Stimulated activated CD4-positive, alpha-beta T cell treated with anti-CD3 and anti-CD28 coated beads, Interleukin-1b, Interleukin-23, amount 100 ng/mL, for 1 hour (primary cell): Measurements from ENCODE around the gene RIPK3.
"Not testable (repeated sequence)": the region's sequence is repeated elsewhere in the genome, so short reads cannot be mapped to it uniquely, and the experiment has no call there.

Source experiments
- DNase-seq, 2 donors: peaks; one replicate each; pipeline ENCODE4 v3.0.0-alpha.2; 2020; ENCODE audit warnings: low read depth in 2 of 2

Gene RIPK3

GRCh38 chr14:24369463-24369862 is 29.7 kb upstream of the RIPK3 start:
- DNase-seq = no peak

- no peak for DNase-seq
Observed at GRCh38 chr14:24368562-24369252, 28.9 kb upstream of the RIPK3 start.

GRCh38 chr14:24368212-24368561 is 28.4 kb upstream of the RIPK3 start:
- DNase-seq = no peak

- DNase-seq = no peak
Observed at GRCh38 chr14:24367514-24368211, 27.9 kb upstream of the RIPK3 start, which contains the start of gene NFATC4. NFATC4 (plus strand) TSS chr14:24368184; CDS start chr14:24368341, 157 bp downstream.

- DNase-seq = no peak
Observed at GRCh38 chr14:24366721-24367513, 27.1 kb upstream of the RIPK3 start.

- DNase-seq = no peak
Observed at GRCh38 chr14:24366413-24366720, 26.6 kb upstream of the RIPK3 start.

- peak in 1 of 2 donors; percentile 44 for DNase-seq
Observed at GRCh38 chr14:24365600-24366412, 26.0 kb upstream of the RIPK3 start.

- DNase-seq = no peak
Observed at GRCh38 chr14:24364841-24365240, 25.1 kb upstream of the RIPK3 start.

GRCh38 chr14:24363401-24363800 is 23.6 kb upstream of the RIPK3 start:
- no peak for DNase-seq

- no peak for DNase-seq
Observed at GRCh38 chr14:24362241-24362960, 22.6 kb upstream of the RIPK3 start.

GRCh38 chr14:24361326-24361725 is 21.5 kb upstream of the RIPK3 start:
- DNase-seq = no peak

GRCh38 chr14:24360281-24360680 is 20.5 kb upstream of the RIPK3 start:
- no peak for DNase-seq

GRCh38 chr14:24356208-24356607 is 16.4 kb upstream of the RIPK3 start:
- no peak for DNase-seq

GRCh38 chr14:24355009-24355408 is 15.2 kb upstream of the RIPK3 start:
- DNase-seq = no peak

GRCh38 chr14:24354482-24354825 is 14.7 kb upstream of the RIPK3 start:
- DNase-seq = not testable (repeated sequence)

- DNase-seq = no peak
Observed at GRCh38 chr14:24353559-24354481, 14.0 kb upstream of the RIPK3 start.

- DNase-seq = no peak
Observed at GRCh38 chr14:24351517-24351916, 11.7 kb upstream of the RIPK3 start.

- DNase-seq = no peak
Observed at GRCh38 chr14:24349742-24350141, 10.0 kb upstream of the RIPK3 start.

- DNase-seq = no peak
Observed at GRCh38 chr14:24348186-24348585, 8.4 kb upstream of the RIPK3 start.

- no peak for DNase-seq
Observed at GRCh38 chr14:24347134-24347533, 7.3 kb upstream of the RIPK3 start.
